Panc1 (cell line): Measurements from ENCODE around the gene WNT5A. TPM values are rescaled to one million over a fixed set of nuclear protein-coding genes. Genes with fewer than 3 reads are reported as not detected.

Source experiments
- ATAC-seq: fragments of 200-7000 bp; cut with Tn5 transposase; 2 replicates; pipeline ENCODE4 v1.9.1; 2020; ENCODE audit warnings: mild to moderate bottlenecking, moderate library complexity
- BruUV-seq: library from RNA; stranded (reverse); fragments of 400-500 nt; replicated peaks from 2 replicates; lab custom pipeline; 2021; lab: Mats Ljungman, UMichigan
- CTCF ChIA-PET: fragments of 300-600 bp; sonication (Branson Sonifier 250); formaldehyde crosslinking; loops from one replicate; lab custom pipeline; 2022; ENCODE audit warnings: antibody characterized with exemption; lab: Charles Lee
- POLR2A ChIA-PET: fragments of 300-600 bp; sonication (Branson Sonifier 250); formaldehyde crosslinking; loops from one replicate; lab custom pipeline; 2022; ENCODE audit warnings: antibody characterized with exemption; lab: Charles Lee
- DNase-seq: peaks from one replicate; pipeline ENCODE4 v3.0.0-alpha.2; 2010; ENCODE audit warnings: low read depth, low spot score
- H3K27ac ChIP-seq: 2 replicates; pipeline ENCODE4 v1.5.1; 2011; ENCODE audit warnings: mild to moderate bottlenecking, low read length, inconsistent platforms
- H3K27me3 ChIP-seq: fragments of 200-500 bp; sonication (Bioruptor generic); 2 replicates; pipeline ENCODE4 v1.6.0; 2014; ENCODE audit warnings: low read length, inconsistent platforms; ENCODE audit not compliant: control insufficient read depth, insufficient read depth
- H3K36me3 ChIP-seq: fragments of 200-500 bp; sonication (Bioruptor generic); 2 replicates; pipeline ENCODE4 v1.5.1; 2014; ENCODE audit warnings: inconsistent platforms, mild to moderate bottlenecking, low read length, moderate library complexity; ENCODE audit not compliant: control insufficient read depth, insufficient read depth
- H3K4me1 ChIP-seq: 2 replicates; pipeline ENCODE4 v1.5.1; 2011; ENCODE audit warnings: inconsistent platforms, mild to moderate bottlenecking, low read length, moderate library complexity; ENCODE audit not compliant: control insufficient read depth, insufficient read depth
- H3K4me3 ChIP-seq, 2 experiments: 2 replicates each; pipeline ENCODE4 v1.5.1; 2011 to 2012; ENCODE audit warnings: low read depth in 2 of 2, low read length in 2 of 2, mild to moderate bottlenecking in 2 of 2, inconsistent platforms in 1 of 2, moderate library complexity in 1 of 2
- H3K9me3 ChIP-seq: fragments of 200-500 bp; sonication (Bioruptor generic); 2 replicates; pipeline ENCODE4 v1.5.1; 2014; ENCODE audit warnings: low read depth, mild to moderate bottlenecking, inconsistent platforms, low read length, moderate library complexity; ENCODE audit not compliant: control insufficient read depth, insufficient read depth
- CTCF ChIP-seq: fragments of 450-650 bp; IDR thresholded peaks from 2 replicates; pipeline ENCODE4 v1.5.1; 2017; ENCODE audit warnings: mild to moderate bottlenecking
- POLR2AphosphoS5 ChIP-seq: IDR thresholded peaks from 2 replicates; pipeline ENCODE4 v1.6.1; 2012; ENCODE audit warnings: mild to moderate bottlenecking, low read depth, low read length, moderate library complexity
- REST ChIP-seq, 2 experiments: IDR thresholded peaks; 2 replicates each; pipeline ENCODE4 v1.6.1; 2011 to 2012; ENCODE audit warnings: low read depth in 2 of 2, control low read depth in 1 of 2, low read length in 1 of 2, mild to moderate bottlenecking in 1 of 2, moderate library complexity in 1 of 2; ENCODE audit not compliant: insufficient read depth in 1 of 2
- SIN3A ChIP-seq: IDR thresholded peaks from 2 replicates; pipeline ENCODE4 v1.6.1; 2012; ENCODE audit warnings: low read depth, mild to moderate bottlenecking, low read length, moderate library complexity, borderline replicate concordance; ENCODE audit not compliant: insufficient read depth
- TCF7L2 ChIP-seq: IDR thresholded peaks from 2 replicates; pipeline ENCODE4 v1.6.1; 2011; ENCODE audit warnings: mild to moderate bottlenecking, low read depth, low read length, inconsistent platforms
- in situ Hi-C: cut with HindIII; loops from 2 replicates; pipeline ENCODE4 v1.10.0; 2016; ENCODE audit warnings: low sequenced_read_pairs, low pct_unique_long_range_greater_than_20kb
- intact Hi-C: fragments of 100-400 bp; cut with micrococcal nuclease; formaldehyde crosslinking; loops from one replicate; pipeline ENCODE4 v1.10.0; 2022; ENCODE audit not compliant: unreplicated experiment
- total RNA-seq: library from RNA; stranded (reverse); gene quantifications from one replicate; pipeline ENCODE4 v1.2.1, GENCODE V29; 2021; ENCODE audit not compliant: unreplicated experiment

WNT5A gene
- total RNA-seq, 1 experiment from 2014 or later = 0.54 TPM

GRCh38 chr3:55466526-55466925, 20.6 kb downstream of the WNT5A start:
- Histone ChIP-seq H3K36me3 (no peaks in the 10 kb centered on the region), H3K27ac (no peak overlapping the region), H3K4me3 (no peak overlapping the region), H3K4me1 (no peaks in the 10 kb centered on the region), H3K27me3 (no peaks in the 10 kb centered on the region), H3K9me3 (no peaks in the 10 kb centered on the region)
- no peak for ATAC-seq
- TF ChIP-seq SIN3A (no peak), POLR2AphosphoS5 (no peak), TCF7L2 (no peak), REST (IDR thresholded peaks at IDR 0.05; ENCODE audit: insufficient read depth in 1 of 2, low read depth in 2 of 2, low read length in 1 of 2) (no peak), CTCF (no peak)
- BruUV-seq = no TSS peak
- ChIA-PET POLR2A (no interaction called here), CTCF (no interaction called here)
- no peak for DNase-seq
- intact Hi-C loops (no loop called here), in situ Hi-C loops (no loop called here)

- no peak overlapping the region for H3K27ac ChIP-seq
- no peaks in the 10 kb centered on the region for H3K36me3 ChIP-seq
- no peak overlapping the region for H3K4me3 ChIP-seq
- in situ Hi-C loops (no loop called here), intact Hi-C loops (no loop called here)
- TF ChIP-seq SIN3A = no peak
- TF ChIP-seq POLR2AphosphoS5 = no peak
- TF ChIP-seq TCF7L2 = no peak
- TF ChIP-seq REST (IDR thresholded peaks at IDR 0.05; ENCODE audit: insufficient read depth in 1 of 2, low read depth in 2 of 2, low read length in 1 of 2) = no peak
- ChIA-PET POLR2A (no interaction called here), CTCF (no interaction called here)
- ATAC-seq = no peak
- H3K9me3 ChIP-seq = no peaks in the 10 kb centered on the region
- no peaks in the 10 kb centered on the region for H3K27me3 ChIP-seq
- H3K4me1 ChIP-seq = no peaks in the 10 kb centered on the region
- DNase-seq = no peak
- no TSS peak for BruUV-seq
Observed at GRCh38 chr3:55461896-55462295, 25.2 kb downstream of the WNT5A start.
